ENCODE measurements around the gene USP37.

- TF ChIP-seq EP300 (IDR thresholded peaks at IDR 0.05): no peak
- TF ChIP-seq, protein P1, sequence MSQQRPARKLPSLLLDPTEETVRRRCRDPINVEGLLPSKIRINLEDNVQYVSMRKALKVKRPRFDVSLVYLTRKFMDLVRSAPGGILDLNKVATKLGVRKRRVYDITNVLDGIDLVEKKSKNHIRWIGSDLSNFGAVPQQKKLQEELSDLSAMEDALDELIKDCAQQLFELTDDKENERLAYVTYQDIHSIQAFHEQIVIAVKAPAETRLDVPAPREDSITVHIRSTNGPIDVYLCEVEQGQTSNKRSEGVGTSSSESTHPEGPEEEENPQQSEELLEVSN (IDR thresholded peaks at IDR 0.05; ENCODE audit: borderline replicate concordance, low read depth): no peak
Measured at GRCh38 chr2:218482651-218483050, 85.5 kb downstream of the USP37 start.
